H1 (cell line): ENCODE measurements around the gene MGAT4B. TPM values are rescaled to one million over a fixed set of nuclear protein-coding genes. Genes with fewer than 3 reads are reported as not detected.

ENCODE experiments used
- CTCF ChIA-PET: fragments of 300-600 bp; sonication (Branson Sonifier 250); formaldehyde crosslinking; loops from one replicate; lab custom pipeline; 2021; ENCODE audit not compliant: partially characterized antibody; lab: Charles Lee
- POLR2A ChIA-PET: fragments of 300-600 bp; sonication (Branson Sonifier 250); formaldehyde crosslinking; loops from one replicate; lab custom pipeline; 2021; ENCODE audit warnings: inconsistent platforms; ENCODE audit not compliant: partially characterized antibody; lab: Charles Lee
- DNase-seq, 2 experiments: peaks; one replicate each; pipeline versions ENCODE4 v3.0.0 to v3.0.0-alpha.2; 2010 to 2022; ENCODE audit warnings: low spot score in 2 of 2, low read depth in 1 of 2, mixed read lengths in 1 of 2
- FAIRE-seq: peaks from 2 replicates; lab custom pipeline; 2011; peaks lifted over from hg19 to GRCh38; lab: Jason Lieb, UNC
- H2AFZ ChIP-seq: 2 replicates; pipeline ENCODE4 v1.8.1; 2012; ENCODE audit warnings: low read length, inconsistent platforms
- H2AK5ac ChIP-seq: 2 replicates; pipeline ENCODE4 v1.6.1; 2013; ENCODE audit warnings: low read depth, low read length
- H2BK120ac ChIP-seq: replicated peaks from 2 replicates; pipeline ENCODE3; 2013; ENCODE audit warnings: low read depth, low read length, inconsistent platforms
- H2BK12ac ChIP-seq: 2 replicates; pipeline ENCODE4 v1.6.1; 2013; ENCODE audit warnings: low read depth, low read length
- H2BK15ac ChIP-seq: 2 replicates; pipeline ENCODE4 v1.6.1; 2013; ENCODE audit warnings: low read length
- H2BK20ac ChIP-seq: 2 replicates; pipeline ENCODE4 v1.6.1; 2013; ENCODE audit warnings: low read length
- H2BK5ac ChIP-seq: 2 replicates; pipeline ENCODE4 v1.6.1; 2013; ENCODE audit warnings: low read depth, low read length
- H3K14ac ChIP-seq: 2 replicates; pipeline ENCODE4 v1.6.1; 2013; ENCODE audit warnings: inconsistent platforms; ENCODE audit not compliant: insufficient read length
- H3K18ac ChIP-seq: 2 replicates; pipeline ENCODE4 v1.6.1; 2013; ENCODE audit warnings: low read length; ENCODE audit errors: extremely low read depth
- H3K23ac ChIP-seq: 2 replicates; pipeline ENCODE4 v1.6.1; 2013; ENCODE audit warnings: inconsistent platforms; ENCODE audit not compliant: insufficient read length
- H3K23me2 ChIP-seq: 2 replicates; pipeline ENCODE4 v1.6.1; 2013; ENCODE audit warnings: low read depth, low read length
- H3K27ac ChIP-seq: 2 replicates; pipeline ENCODE4 v1.6.1; 2011; ENCODE audit warnings: low read depth, low read length, inconsistent platforms
- H3K27me3 ChIP-seq, 4 experiments: replicated peaks in 1 of 4; 1 replicate in 1 of 4; 2 replicates in 3 of 4; pipeline versions ENCODE4 v1.6.1 to v1.8.1; 2011 to 2013; ENCODE audit warnings: low read length in 3 of 4, mild to moderate bottlenecking in 3 of 4, inconsistent platforms in 2 of 4, mixed read lengths in 2 of 4, moderate library complexity in 1 of 4; ENCODE audit not compliant: control insufficient read depth in 3 of 4, insufficient read depth in 3 of 4; ENCODE audit errors: extremely low read depth in 1 of 4
- H3K36me3 ChIP-seq, 4 experiments: 2 replicates each; pipeline versions ENCODE4 v1.6.1 to v1.8.1; 2011 to 2013; ENCODE audit warnings: mild to moderate bottlenecking in 4 of 4, low read length in 3 of 4, moderate library complexity in 2 of 4, control low read depth in 1 of 4, inconsistent platforms in 1 of 4; ENCODE audit not compliant: insufficient read depth in 4 of 4, control insufficient read depth in 2 of 4
- H3K4ac ChIP-seq: replicated peaks from 2 replicates; pipeline ENCODE3; 2013; ENCODE audit warnings: low read length, low read depth, mixed read lengths, inconsistent platforms; ENCODE audit not compliant: insufficient read length
- H3K4me1 ChIP-seq, 4 experiments: replicated peaks in 1 of 4; 1 replicate in 1 of 4; 2 replicates in 3 of 4; pipeline versions ENCODE4 v1.6.1 to v1.8.1; 2011 to 2013; ENCODE audit warnings: low read length in 3 of 4, inconsistent platforms in 2 of 4, mixed read lengths in 1 of 4; ENCODE audit not compliant: insufficient read depth in 4 of 4, control insufficient read depth in 3 of 4
- H3K4me2 ChIP-seq, 2 experiments: 2 replicates each; pipeline versions ENCODE4 v1.6.1 to v1.8.1; 2011 to 2013; ENCODE audit warnings: low read depth in 2 of 2, low read length in 2 of 2, control low read depth in 1 of 2, inconsistent platforms in 1 of 2, mild to moderate bottlenecking in 1 of 2; ENCODE audit not compliant: insufficient read depth in 1 of 2
- H3K4me3 ChIP-seq, 4 experiments: fragments of 200-600, 300-600 bp in 1 of 4; sonication (generic), shearing (Covaris generic), sonication (Bioruptor Twin) in 1 of 4; 2 replicates each; pipeline versions ENCODE4 v1.5.1 to v1.8.1; 2011 to 2016; ENCODE audit warnings: low read length in 4 of 4, low read depth in 3 of 4, control low read depth in 2 of 4, inconsistent platforms in 2 of 4, mild to moderate bottlenecking in 2 of 4, mixed read lengths in 1 of 4, moderate library complexity in 1 of 4; ENCODE audit not compliant: insufficient read depth in 2 of 4; ENCODE audit errors: extremely low read depth in 1 of 4
- H3K56ac ChIP-seq: replicated peaks from 2 replicates; pipeline ENCODE3; 2013; ENCODE audit warnings: low read depth, mild to moderate bottlenecking, mixed read lengths, low read length, inconsistent platforms; ENCODE audit not compliant: insufficient read length
- H3K79me1 ChIP-seq: 2 replicates; pipeline ENCODE4 v1.6.1; 2013; ENCODE audit warnings: low read depth, low read length, control low read depth
- H3K79me2 ChIP-seq, 2 experiments: 2 replicates each; pipeline versions ENCODE4 v1.6.1 to v1.8.1; 2012 to 2013; ENCODE audit warnings: low read length in 2 of 2, mild to moderate bottlenecking in 2 of 2, inconsistent platforms in 1 of 2; ENCODE audit not compliant: insufficient read depth in 2 of 2, control insufficient read depth in 1 of 2
- H3K9ac ChIP-seq, 4 experiments: replicated peaks in 1 of 4; 1 replicate in 1 of 4; 2 replicates in 3 of 4; pipeline versions ENCODE4 v1.6.1 to v1.8.1; 2011 to 2013; ENCODE audit warnings: low read depth in 3 of 4, low read length in 3 of 4, control low read depth in 2 of 4, mild to moderate bottlenecking in 2 of 4, moderate library complexity in 2 of 4, inconsistent platforms in 1 of 4; ENCODE audit errors: extremely low read depth in 1 of 4
- H3K9me3 ChIP-seq, 2 experiments: 2 replicates each; pipeline versions ENCODE4 v1.6.1 to v1.8.1; 2012 to 2013; ENCODE audit warnings: mild to moderate bottlenecking in 2 of 2, moderate library complexity in 2 of 2, control low read depth in 1 of 2, inconsistent platforms in 1 of 2, low read depth in 1 of 2, low read length in 1 of 2, mixed read lengths in 1 of 2; ENCODE audit not compliant: insufficient read depth in 2 of 2
- H4K20me1 ChIP-seq, 2 experiments: replicated peaks in 1 of 2; 2 replicates each; pipeline versions ENCODE3 to v1.8.1; 2011 to 2013; ENCODE audit warnings: inconsistent platforms in 2 of 2, low read length in 2 of 2, mild to moderate bottlenecking in 1 of 2; ENCODE audit not compliant: insufficient read depth in 2 of 2, control insufficient read depth in 1 of 2
- H4K5ac ChIP-seq: 2 replicates; pipeline ENCODE4 v1.6.1; 2013; ENCODE audit warnings: low read length, low read depth, mixed read lengths, inconsistent platforms; ENCODE audit not compliant: insufficient read length
- H4K8ac ChIP-seq: 2 replicates; pipeline ENCODE4 v1.8.0; 2013; ENCODE audit warnings: mild to moderate bottlenecking, moderate library complexity, low read length, inconsistent platforms; ENCODE audit not compliant: insufficient read depth; ENCODE audit errors: extremely low read depth
- H4K91ac ChIP-seq: replicated peaks from 2 replicates; pipeline ENCODE3; 2013; ENCODE audit warnings: low read length, mixed read lengths, inconsistent platforms; ENCODE audit not compliant: insufficient read length
- ASH2L ChIP-seq: fragments of 200-600, 300-600 bp; sonication (generic); IDR thresholded peaks from one replicate; pipeline ENCODE4 v1.7.1; 2017; ENCODE audit warnings: low read length
- BCL11A ChIP-seq, 2 experiments: IDR thresholded peaks; one replicate each; pipeline ENCODE4 v1.6.1; 2011; ENCODE audit warnings: low read depth in 2 of 2, low read length in 2 of 2, mild to moderate bottlenecking in 2 of 2
- BRCA1 ChIP-seq: IDR thresholded peaks from 2 replicates; pipeline ENCODE4 v1.6.1; 2012; ENCODE audit warnings: low read depth, low read length, improper control_type of control experiment
- CTBP2 ChIP-seq: IDR thresholded peaks from 2 replicates; pipeline ENCODE4 v1.7.0; 2011; ENCODE audit warnings: borderline replicate concordance, mild to moderate bottlenecking, moderate library complexity, mixed read lengths, low read length; ENCODE audit not compliant: insufficient read depth, insufficient read length
- GABPA ChIP-seq: IDR thresholded peaks from 2 replicates; pipeline ENCODE4 v1.6.1; 2011; ENCODE audit warnings: mild to moderate bottlenecking, low read length, moderate library complexity, borderline replicate concordance; ENCODE audit not compliant: insufficient read depth
- GTF2F1 ChIP-seq: IDR thresholded peaks from 2 replicates; pipeline ENCODE4 v1.6.1; 2012; ENCODE audit warnings: low read depth, low read length, improper control_type of control experiment, borderline replicate concordance
- HDAC6 ChIP-seq: IDR thresholded peaks from one replicate; pipeline ENCODE4 v1.7.1; 2012; ENCODE audit warnings: low read depth, mild to moderate bottlenecking, inconsistent platforms, low read length, moderate library complexity
- JUN ChIP-seq: IDR thresholded peaks from 2 replicates; pipeline ENCODE4 v1.6.1; 2011; ENCODE audit warnings: low read depth, mild to moderate bottlenecking, improper control_type of control experiment, low read length
- NRF1 ChIP-seq: IDR thresholded peaks from 2 replicates; pipeline ENCODE4 v1.6.1; 2011; ENCODE audit warnings: mild to moderate bottlenecking, low read depth, low read length, improper control_type of control experiment
- PHF8 ChIP-seq: fragments of 200-600 bp; sonication (generic); conservative IDR thresholded peaks from 2 replicates; pipeline ENCODE4 v1.7.1; 2012; ENCODE audit warnings: low read depth, mild to moderate bottlenecking, inconsistent platforms, low read length, moderate library complexity
- SIN3A ChIP-seq, 2 experiments: IDR thresholded peaks in 1 of 2; conservative IDR thresholded peaks in 1 of 2; 2 replicates each; pipeline ENCODE4 v1.6.1; 2011 to 2012; ENCODE audit warnings: low read length in 2 of 2, improper control_type of control experiment in 1 of 2, low read depth in 1 of 2, mild to moderate bottlenecking in 1 of 2
- SP4 ChIP-seq: IDR thresholded peaks from 2 replicates; pipeline ENCODE4 v1.6.1; 2012; ENCODE audit warnings: low read length, inconsistent platforms
- SUZ12 ChIP-seq: fragments of 200-600 bp; sonication (generic); IDR thresholded peaks from 2 replicates; pipeline ENCODE4 v1.6.1; 2012; ENCODE audit warnings: mild to moderate bottlenecking, inconsistent platforms, low read length, moderate library complexity, mixed read lengths
- TBP ChIP-seq: IDR thresholded peaks from 2 replicates; pipeline ENCODE4 v1.6.1; 2011; ENCODE audit warnings: low read depth, low read length, improper control_type of control experiment
- TCF12 ChIP-seq: IDR thresholded peaks from 2 replicates; pipeline ENCODE4 v1.6.1; 2011; ENCODE audit warnings: low read depth, mild to moderate bottlenecking, low read length
- WGBS, 2 experiments: shearing (Covaris generic) in 1 of 2; methylation state at CpG; one replicate each; pipeline versions ENCODE4 v1.1.6 to v1.1.7; 2013 to 2015; ENCODE audit warnings: low lambda C conversion rate in 2 of 2, mixed read lengths in 2 of 2, inconsistent platforms in 1 of 2, low coverage in 1 of 2, missing lambda C conversion rate in 1 of 2; ENCODE audit not compliant: insufficient replicate concordance in 2 of 2, insufficient coverage in 1 of 2, insufficient read length in 1 of 2; ENCODE audit errors: extremely low coverage in 1 of 2, missing lambda C conversion rate in 1 of 2; 5-methylcytosine and 5-hydroxymethylcytosine counted together
- polyA plus RNA-seq, 7 experiments: library from polyadenylated mRNA; depleted of rRNA in 3 of 7; stranded (reverse) in 5 of 7; unstranded in 2 of 7; fragments of >200 nt in 5 of 7; fragments of 200-250 nt in 2 of 7; gene quantifications; 1 replicate in 5 of 7; 2 replicates in 1 of 7; 4 replicates in 1 of 7; pipeline versions ENCODE4 v1.2.1 to v1.2.3, GENCODE V29; 2011 to 2013; ENCODE audit warnings: missing spikeins in 2 of 7, mixed read lengths in 2 of 7
- total RNA-seq: library from RNA; stranded (reverse); fragmentation: NEBNext Ultra II Directional; extraction: Animal tissue kit (Norgen Biotek cat#: 25700); gene quantifications from 2 replicates; pipeline ENCODE4 v1.2.1, GENCODE V29; 2021

MGAT4B gene
- total and polyA plus RNA-seq, 2 of the 8 experiments (the other 6 are each of a cell fraction or from before 2014, with no cell fraction given): 116 to 128 TPM

DNA sequence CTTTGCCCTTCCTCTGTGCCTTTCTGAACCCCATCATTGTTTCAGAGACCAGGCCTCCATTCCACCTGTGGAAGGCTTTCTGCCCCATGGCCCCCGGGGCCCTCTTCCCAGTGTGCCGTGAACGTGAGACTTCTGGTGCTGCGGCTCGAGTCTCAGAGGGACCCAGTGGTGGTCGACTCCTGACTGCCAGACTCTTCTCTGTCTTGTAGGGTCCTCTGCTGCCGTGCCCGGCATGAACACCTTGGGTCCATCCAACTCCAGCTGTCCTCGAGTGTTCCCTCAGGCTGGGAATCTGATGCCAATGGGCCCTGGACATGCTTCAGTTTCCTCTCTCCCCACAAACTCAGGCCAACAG, 33.0 kb downstream of the MGAT4B start:
- CTCF ChIA-PET: interaction anchor here (3.4 kb wide), 1 partner anchor 11 kb away, joined by 19 read pairs; no protein-coding TSS in a partner anchor
- Histone ChIP-seq H4K20me1 (peaks cover 0 to 6% of the 10 kb centered on the region in 2 experiments), H3K4ac (no peak overlapping the region), H3K27me3 (no peaks in the 10 kb centered on the region), H3K23me2 (no peaks in the 10 kb centered on the region), H2BK20ac (no peak overlapping the region), H3K79me1 (peaks cover 2% of the 10 kb centered on the region), H3K56ac (no peak overlapping the region), H3K9me3 (no peaks in the 10 kb centered on the region), H2AFZ (no peak overlapping the region), H3K14ac (no peak overlapping the region), H4K8ac (no peak overlapping the region), H2AK5ac (no peak overlapping the region), H3K27ac (no peak overlapping the region), H4K91ac (no peak overlapping the region), H4K5ac (no peak overlapping the region), H2BK120ac (no peak overlapping the region), H3K4me3 (no peak overlapping the region), H2BK15ac (no peak overlapping the region), H3K9ac (no peak overlapping the region), H2BK12ac (no peak overlapping the region), H3K4me2 (no peak overlapping the region), H3K4me1 (0 out of 7 replicates have a peak, but pooled peaks cover 0 to 2% (median 0%) of the 10 kb centered on the region in 4 experiments), H3K18ac (no peak overlapping the region), H3K23ac (no peak overlapping the region), H3K36me3 (peaks cover 19 to 61% (median 50%) of the 10 kb centered on the region in 4 experiments), H3K79me2 (peaks cover 0 to 3% of the 10 kb centered on the region in 2 experiments; a peak in 1 of 4 replicates), H2BK5ac (no peak overlapping the region)
- POLR2A ChIA-PET: interaction anchor here (1.4 kb wide), 1 partner anchor 150 kb away, joined by 3 read pairs; the partner anchor contains the start of gene HNRNPH1
- FAIRE-seq (no peak), DNase-seq (no peak)
- 90% methylated on average over 9 of the region's 9 CpGs; no CpG with 5 or more reads in 1 of the 2 experiments for WGBS, 2 experiments
- no peak for TF ChIP-seq ASH2L
- TF ChIP-seq GTF2F1: no peak
- TF ChIP-seq CTBP2: no peak
- TF ChIP-seq TCF12: no peak
- no peak for TF ChIP-seq HDAC6
- TF ChIP-seq BRCA1: no peak
- TF ChIP-seq GABPA: no peak
- no peak for TF ChIP-seq SUZ12
- no peak for TF ChIP-seq SIN3A (conservative IDR thresholded peaks at IDR 0.05 in 1 of 2, IDR thresholded peaks at IDR 0.05 in 1 of 2; ENCODE audit: low read depth in 1 of 2, low read length in 2 of 2)
- no peak for TF ChIP-seq SP4
- no peak for TF ChIP-seq TBP
- no peak for TF ChIP-seq PHF8
- no peak for TF ChIP-seq JUN
- no peak for TF ChIP-seq BCL11A (IDR thresholded peaks at IDR 0.05; ENCODE audit: low read depth in 2 of 2, low read length in 2 of 2)
- TF ChIP-seq NRF1: no peak
